Measurements from ENCODE around the gene CNIH3. TPM values are rescaled to one million over a fixed set of nuclear protein-coding genes. Genes with fewer than 3 reads are reported as not detected.
"Not testable (repeated sequence)": the region's sequence is repeated elsewhere in the genome, so short reads cannot be mapped to it uniquely, and the experiment has no call there.

The CNIH3 gene
- total RNA-seq, 3 donors from 2014 or later (not counting 1 experiment from before 2014, with no cell fraction given): 2.8 to 5.4 (median 5.0) TPM

- no peaks in the 10 kb centered on the region for H3K4me1 Mint-ChIP-seq
- H3K36me3 ChIP-seq (ENCODE audit: control insufficient read depth, insufficient read depth, low read length): no peaks in the 10 kb centered on the region
- no peaks in the 10 kb centered on the region for H3K4me1 ChIP-seq (ENCODE audit: control insufficient read depth, insufficient read depth, low read length)
- peaks cover 10 to 25% of the 10 kb centered on the region in 2 donors for H3K27me3 Mint-ChIP-seq (ENCODE audit: low read depth in 2 of 2)
- H3K27ac Mint-ChIP-seq: no peak overlapping the region
- DNase-seq: no peak
- intact Hi-C loops (cut with micrococcal nuclease): no loop called here
- no peaks in the 10 kb centered on the region for H3K9me3 ChIP-seq (ENCODE audit: control insufficient read depth, insufficient read depth, low read length)
- 84% methylated on average over 7 of the region's 7 CpGs for WGBS (ENCODE audit: insufficient coverage)
- no peak for ATAC-seq
- H3K4me3 Mint-ChIP-seq: no peak overlapping the region
- H3K36me3 Mint-ChIP-seq: no peaks in the 10 kb centered on the region
- no peak for TF ChIP-seq CTCF (IDR thresholded peaks at IDR 0.05)
- no peak overlapping the region for H3K4me3 ChIP-seq (ENCODE audit: low read length)
- no peaks in the 10 kb centered on the region for H3K9me3 Mint-ChIP-seq
- H3K27ac ChIP-seq (ENCODE audit: low read length): no peak overlapping the region
- no peaks in the 10 kb centered on the region for H3K27me3 ChIP-seq (ENCODE audit: control insufficient read depth, insufficient read depth, low read length)
Observed at GRCh38 chr1:224707843-224708725, 92.0 kb downstream of the CNIH3 start.

- intact Hi-C loops (cut with micrococcal nuclease): no loop called here
- Mint-ChIP-seq H3K9me3 (no peaks in the 10 kb centered on the region), H3K27me3 (ENCODE audit: low read depth in 2 of 2) (peaks cover 11 to 28% of the 10 kb centered on the region in 2 donors), H3K4me1 (no peaks in the 10 kb centered on the region), H3K4me3 (no peak overlapping the region), H3K27ac (no peak overlapping the region), H3K36me3 (no peaks in the 10 kb centered on the region)
- no peaks in the 10 kb centered on the region for H3K9me3 ChIP-seq (ENCODE audit: control insufficient read depth, insufficient read depth, low read length)
- H3K27me3 ChIP-seq (ENCODE audit: control insufficient read depth, insufficient read depth, low read length): no peaks in the 10 kb centered on the region
- no peak for DNase-seq
- no peak for TF ChIP-seq CTCF (IDR thresholded peaks at IDR 0.05)
- no peak overlapping the region for H3K4me3 ChIP-seq (ENCODE audit: low read length)
- WGBS (ENCODE audit: insufficient coverage): 85% methylated on average over 3 of the region's 3 CpGs
- no peaks in the 10 kb centered on the region for H3K4me1 ChIP-seq (ENCODE audit: control insufficient read depth, insufficient read depth, low read length)
- H3K36me3 ChIP-seq (ENCODE audit: control insufficient read depth, insufficient read depth, low read length): no peaks in the 10 kb centered on the region
- H3K27ac ChIP-seq (ENCODE audit: low read length): no peak overlapping the region
- no peak for ATAC-seq
Observed at GRCh38 chr1:224710196-224710595, 94.1 kb downstream of the CNIH3 start.

GRCh38 chr1:224711231-224711756, 95.2 kb downstream of the CNIH3 start:
- DNase-seq; H3K27ac ChIP-seq (ENCODE audit: low read length); intact Hi-C loops (cut with micrococcal nuclease); H3K9me3 ChIP-seq (ENCODE audit: control insufficient read depth, insufficient read depth, low read length); H3K36me3 Mint-ChIP-seq; H3K4me3 Mint-ChIP-seq; H3K9me3 Mint-ChIP-seq; H3K27me3 ChIP-seq (ENCODE audit: control insufficient read depth, insufficient read depth, low read length); H3K4me3 ChIP-seq (ENCODE audit: low read length); H3K27ac Mint-ChIP-seq; H3K4me1 ChIP-seq (ENCODE audit: control insufficient read depth, insufficient read depth, low read length); ATAC-seq; H3K36me3 ChIP-seq (ENCODE audit: control insufficient read depth, insufficient read depth, low read length); H3K4me1 Mint-ChIP-seq: not testable (repeated sequence)
- 90% methylated on average over 4 of the region's 4 CpGs for WGBS (ENCODE audit: insufficient coverage)
- H3K27me3 Mint-ChIP-seq (ENCODE audit: low read depth in 2 of 2): peaks cover 16 to 28% of the 10 kb centered on the region in 2 donors

GRCh38 chr1:224711876-224712275, 95.8 kb downstream of the CNIH3 start:
- Histone ChIP-seq H3K4me3 (ENCODE audit: low read length) (no peak overlapping the region), H3K36me3 (ENCODE audit: control insufficient read depth, insufficient read depth, low read length) (no peaks in the 10 kb centered on the region), H3K9me3 (ENCODE audit: control insufficient read depth, insufficient read depth, low read length) (no peaks in the 10 kb centered on the region), H3K4me1 (ENCODE audit: control insufficient read depth, insufficient read depth, low read length) (no peaks in the 10 kb centered on the region), H3K27ac (ENCODE audit: low read length) (no peak overlapping the region), H3K27me3 (ENCODE audit: control insufficient read depth, insufficient read depth, low read length) (no peaks in the 10 kb centered on the region)
- Mint-ChIP-seq H3K4me3 (no peak overlapping the region), H3K27ac (no peak overlapping the region), H3K36me3 (no peaks in the 10 kb centered on the region), H3K9me3 (no peaks in the 10 kb centered on the region), H3K27me3 (ENCODE audit: low read depth in 2 of 2) (peaks cover 16 to 28% of the 10 kb centered on the region in 2 donors), H3K4me1 (no peaks in the 10 kb centered on the region)
- no peak for DNase-seq
- no peak for ATAC-seq
- WGBS (ENCODE audit: insufficient coverage): 88% methylated on average over 3 of the region's 3 CpGs
- intact Hi-C loops (cut with micrococcal nuclease): no loop called here
- TF ChIP-seq CTCF (IDR thresholded peaks at IDR 0.05): no peak
